HCT116 (cell line): ENCODE measurements around the gene RASAL2.

Experiments used
- ELF1 ChIP-seq: IDR thresholded peaks from 2 replicates; pipeline ENCODE4 v1.6.1; 2012; ENCODE audit warnings: low read depth, borderline replicate concordance
- POLR2A ChIP-seq: IDR thresholded peaks from 2 replicates; pipeline ENCODE4 v1.7.0; 2011; ENCODE audit warnings: borderline replicate concordance; ENCODE audit not compliant: insufficient read depth, insufficient read length; ENCODE audit errors: extremely low read depth
- TF ChIP-seq, protein P1 (sequence below): IDR thresholded peaks from 2 replicates; pipeline ENCODE4 v1.6.1; 2012
- TF ChIP-seq, protein P2 (sequence below), 3 experiments: fragments of 200-600 bp in 1 of 3; sonication (generic) in 1 of 3; IDR thresholded peaks in 2 of 3; conservative IDR thresholded peaks in 1 of 3; 2 replicates each; pipeline ENCODE4 v1.5.1; 2012 to 2017; ENCODE audit warnings: low read depth in 2 of 3, low read length in 2 of 3, antibody characterized with exemption in 1 of 3, borderline replicate concordance in 1 of 3, control low read depth in 1 of 3, mild to moderate bottlenecking in 1 of 3, mixed read lengths in 1 of 3, mixed run types in 1 of 3, moderate library complexity in 1 of 3; ENCODE audit not compliant: insufficient read depth in 1 of 3
- TF ChIP-seq, protein P3 (sequence below): IDR thresholded peaks from 2 replicates; pipeline ENCODE4 v1.6.1; 2011; ENCODE audit warnings: mild to moderate bottlenecking, low read length, moderate library complexity; ENCODE audit not compliant: insufficient replicate concordance; ENCODE audit errors: extremely low read depth

DNA sequence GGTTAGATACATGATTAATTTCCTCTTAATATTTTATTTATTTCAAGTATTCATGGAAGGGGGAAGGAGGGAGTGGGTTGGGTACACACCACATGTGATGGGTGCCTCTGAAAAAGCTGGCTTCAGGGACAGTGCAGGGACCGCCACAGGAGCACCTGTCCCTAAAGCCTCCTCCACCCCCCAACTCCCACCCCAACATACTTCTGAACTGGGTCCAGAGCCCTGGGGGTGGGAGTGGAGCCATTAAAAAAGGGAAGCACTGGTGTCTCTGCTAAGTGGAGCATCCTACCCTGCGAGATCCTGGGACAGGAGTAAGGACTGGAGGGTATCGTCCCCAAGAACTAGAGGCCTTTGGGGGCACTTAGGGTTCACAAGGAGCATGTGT lies 408.4 kb downstream of the RASAL2 start:
- TF ChIP-seq, protein P1, sequence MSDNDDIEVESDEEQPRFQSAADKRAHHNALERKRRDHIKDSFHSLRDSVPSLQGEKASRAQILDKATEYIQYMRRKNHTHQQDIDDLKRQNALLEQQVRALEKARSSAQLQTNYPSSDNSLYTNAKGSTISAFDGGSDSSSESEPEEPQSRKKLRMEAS: no peak
- TF ChIP-seq ELF1 (no peak), POLR2A (no peak)
- TF ChIP-seq, protein P2, sequence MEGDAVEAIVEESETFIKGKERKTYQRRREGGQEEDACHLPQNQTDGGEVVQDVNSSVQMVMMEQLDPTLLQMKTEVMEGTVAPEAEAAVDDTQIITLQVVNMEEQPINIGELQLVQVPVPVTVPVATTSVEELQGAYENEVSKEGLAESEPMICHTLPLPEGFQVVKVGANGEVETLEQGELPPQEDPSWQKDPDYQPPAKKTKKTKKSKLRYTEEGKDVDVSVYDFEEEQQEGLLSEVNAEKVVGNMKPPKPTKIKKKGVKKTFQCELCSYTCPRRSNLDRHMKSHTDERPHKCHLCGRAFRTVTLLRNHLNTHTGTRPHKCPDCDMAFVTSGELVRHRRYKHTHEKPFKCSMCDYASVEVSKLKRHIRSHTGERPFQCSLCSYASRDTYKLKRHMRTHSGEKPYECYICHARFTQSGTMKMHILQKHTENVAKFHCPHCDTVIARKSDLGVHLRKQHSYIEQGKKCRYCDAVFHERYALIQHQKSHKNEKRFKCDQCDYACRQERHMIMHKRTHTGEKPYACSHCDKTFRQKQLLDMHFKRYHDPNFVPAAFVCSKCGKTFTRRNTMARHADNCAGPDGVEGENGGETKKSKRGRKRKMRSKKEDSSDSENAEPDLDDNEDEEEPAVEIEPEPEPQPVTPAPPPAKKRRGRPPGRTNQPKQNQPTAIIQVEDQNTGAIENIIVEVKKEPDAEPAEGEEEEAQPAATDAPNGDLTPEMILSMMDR (IDR thresholded peaks at IDR 0.05 in 2 of 3, conservative IDR thresholded peaks at IDR 0.05 in 1 of 3; ENCODE audit: borderline replicate concordance in 1 of 3, insufficient read depth in 1 of 3, low read depth in 2 of 3, low read length in 2 of 3): no peak
- TF ChIP-seq, protein P3, sequence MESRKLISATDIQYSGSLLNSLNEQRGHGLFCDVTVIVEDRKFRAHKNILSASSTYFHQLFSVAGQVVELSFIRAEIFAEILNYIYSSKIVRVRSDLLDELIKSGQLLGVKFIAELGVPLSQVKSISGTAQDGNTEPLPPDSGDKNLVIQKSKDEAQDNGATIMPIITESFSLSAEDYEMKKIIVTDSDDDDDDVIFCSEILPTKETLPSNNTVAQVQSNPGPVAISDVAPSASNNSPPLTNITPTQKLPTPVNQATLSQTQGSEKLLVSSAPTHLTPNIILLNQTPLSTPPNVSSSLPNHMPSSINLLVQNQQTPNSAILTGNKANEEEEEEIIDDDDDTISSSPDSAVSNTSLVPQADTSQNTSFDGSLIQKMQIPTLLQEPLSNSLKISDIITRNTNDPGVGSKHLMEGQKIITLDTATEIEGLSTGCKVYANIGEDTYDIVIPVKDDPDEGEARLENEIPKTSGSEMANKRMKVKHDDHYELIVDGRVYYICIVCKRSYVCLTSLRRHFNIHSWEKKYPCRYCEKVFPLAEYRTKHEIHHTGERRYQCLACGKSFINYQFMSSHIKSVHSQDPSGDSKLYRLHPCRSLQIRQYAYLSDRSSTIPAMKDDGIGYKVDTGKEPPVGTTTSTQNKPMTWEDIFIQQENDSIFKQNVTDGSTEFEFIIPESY: no peak
